OCI-LY3 (cell line): ENCODE measurements around the gene COLEC11.
"Not testable (repeated sequence)": the region's sequence is repeated elsewhere in the genome, so short reads cannot be mapped to it uniquely, and the experiment has no call there.

Experiments used
- H2AFZ ChIP-seq: fragments of 200-600, 300-600 bp; shearing (Covaris generic); 2 replicates; pipeline ENCODE4 v1.6.0; 2014; ENCODE audit warnings: antibody characterized with exemption, low read depth, low read length
- H3K27ac ChIP-seq: fragments of 200-600, 300-600 bp; sonication (generic); 2 replicates; pipeline ENCODE4 v1.5.1; 2014; ENCODE audit warnings: mild to moderate bottlenecking, low read length, moderate library complexity, mixed read lengths
- H3K27me3 ChIP-seq: fragments of 200-600, 300-600 bp; sonication (generic); 2 replicates; pipeline ENCODE4 v1.6.1; 2014; ENCODE audit warnings: low read depth, low read length, mixed read lengths
- H3K36me3 ChIP-seq: fragments of 200-600, 300-600 bp; sonication (generic); replicated peaks from 2 replicates; pipeline ENCODE3; 2014; ENCODE audit warnings: low read depth, low read length, mixed read lengths
- H3K4me1 ChIP-seq: fragments of 300-600, 200-600 bp; sonication (generic); 2 replicates; pipeline ENCODE4 v1.6.1; 2014; ENCODE audit warnings: low read length, mixed read lengths
- H3K4me2 ChIP-seq: fragments of 200-600, 300-600 bp; sonication (generic); 2 replicates; pipeline ENCODE4 v1.6.1; 2014; ENCODE audit warnings: low read length, mixed read lengths
- H3K4me3 ChIP-seq: fragments of 300-600, 200-600 bp; sonication (generic); 2 replicates; pipeline ENCODE4 v1.5.1; 2014; ENCODE audit warnings: antibody characterized with exemption, mild to moderate bottlenecking, low read length, moderate library complexity
- H3K79me2 ChIP-seq: fragments of 300-600, 200-600 bp; shearing (Covaris generic); 2 replicates; pipeline ENCODE4 v1.6.1; 2014; ENCODE audit warnings: mild to moderate bottlenecking, low read length, mixed read lengths
- H3K9ac ChIP-seq: fragments of 300-600, 200-600 bp; shearing (Covaris generic); 2 replicates; pipeline ENCODE4 v1.6.0; 2014; ENCODE audit warnings: mild to moderate bottlenecking, low read length, moderate library complexity
- H3K9me3 ChIP-seq: fragments of 200-600, 300-600 bp; shearing (Covaris generic); 2 replicates; pipeline ENCODE4 v1.6.1; 2014; ENCODE audit warnings: low read length, mixed read lengths; ENCODE audit not compliant: insufficient read depth
- H4K20me1 ChIP-seq: fragments of 200-600, 300-600 bp; sonication (generic); 2 replicates; pipeline ENCODE4 v1.6.1; 2016; ENCODE audit warnings: low read length, mixed read lengths; ENCODE audit not compliant: insufficient read depth
- EZH2phosphoT487 ChIP-seq: fragments of 200-600 bp; shearing (Covaris generic); IDR thresholded peaks from 2 replicates; pipeline ENCODE4 v1.6.1; 2018; ENCODE audit warnings: antibody characterized with exemption, mixed run types, low read depth
- TF ChIP-seq, protein P1 (sequence below): fragments of 200-600, 300-600 bp; sonication (generic); IDR thresholded peaks from 2 replicates; pipeline ENCODE4 v1.5.1; 2014; ENCODE audit warnings: antibody characterized with exemption, low read length, low read depth

COLEC11 gene

GRCh38 chr2:3606370-3607201 is 11.7 kb downstream of the COLEC11 start:
- H3K4me2 ChIP-seq, result no peak overlapping the region
- H3K79me2 ChIP-seq, result no peaks in the 10 kb centered on the region
- H3K9ac ChIP-seq, result no peak overlapping the region
- H3K36me3 ChIP-seq, result no peaks in the 10 kb centered on the region
- H4K20me1 ChIP-seq, result no peaks in the 10 kb centered on the region
- no peak for TF ChIP-seq EZH2phosphoT487
- TF ChIP-seq, protein P1, sequence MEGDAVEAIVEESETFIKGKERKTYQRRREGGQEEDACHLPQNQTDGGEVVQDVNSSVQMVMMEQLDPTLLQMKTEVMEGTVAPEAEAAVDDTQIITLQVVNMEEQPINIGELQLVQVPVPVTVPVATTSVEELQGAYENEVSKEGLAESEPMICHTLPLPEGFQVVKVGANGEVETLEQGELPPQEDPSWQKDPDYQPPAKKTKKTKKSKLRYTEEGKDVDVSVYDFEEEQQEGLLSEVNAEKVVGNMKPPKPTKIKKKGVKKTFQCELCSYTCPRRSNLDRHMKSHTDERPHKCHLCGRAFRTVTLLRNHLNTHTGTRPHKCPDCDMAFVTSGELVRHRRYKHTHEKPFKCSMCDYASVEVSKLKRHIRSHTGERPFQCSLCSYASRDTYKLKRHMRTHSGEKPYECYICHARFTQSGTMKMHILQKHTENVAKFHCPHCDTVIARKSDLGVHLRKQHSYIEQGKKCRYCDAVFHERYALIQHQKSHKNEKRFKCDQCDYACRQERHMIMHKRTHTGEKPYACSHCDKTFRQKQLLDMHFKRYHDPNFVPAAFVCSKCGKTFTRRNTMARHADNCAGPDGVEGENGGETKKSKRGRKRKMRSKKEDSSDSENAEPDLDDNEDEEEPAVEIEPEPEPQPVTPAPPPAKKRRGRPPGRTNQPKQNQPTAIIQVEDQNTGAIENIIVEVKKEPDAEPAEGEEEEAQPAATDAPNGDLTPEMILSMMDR, result no peak
- no peaks in the 10 kb centered on the region for H3K9me3 ChIP-seq
- H3K4me3 ChIP-seq, result no peak overlapping the region
- no peak overlapping the region for H2AFZ ChIP-seq
- no peaks in the 10 kb centered on the region for H3K27me3 ChIP-seq
- no peak overlapping the region for H3K27ac ChIP-seq
- H3K4me1 ChIP-seq, result peaks cover 24% of the 10 kb centered on the region

DNA sequence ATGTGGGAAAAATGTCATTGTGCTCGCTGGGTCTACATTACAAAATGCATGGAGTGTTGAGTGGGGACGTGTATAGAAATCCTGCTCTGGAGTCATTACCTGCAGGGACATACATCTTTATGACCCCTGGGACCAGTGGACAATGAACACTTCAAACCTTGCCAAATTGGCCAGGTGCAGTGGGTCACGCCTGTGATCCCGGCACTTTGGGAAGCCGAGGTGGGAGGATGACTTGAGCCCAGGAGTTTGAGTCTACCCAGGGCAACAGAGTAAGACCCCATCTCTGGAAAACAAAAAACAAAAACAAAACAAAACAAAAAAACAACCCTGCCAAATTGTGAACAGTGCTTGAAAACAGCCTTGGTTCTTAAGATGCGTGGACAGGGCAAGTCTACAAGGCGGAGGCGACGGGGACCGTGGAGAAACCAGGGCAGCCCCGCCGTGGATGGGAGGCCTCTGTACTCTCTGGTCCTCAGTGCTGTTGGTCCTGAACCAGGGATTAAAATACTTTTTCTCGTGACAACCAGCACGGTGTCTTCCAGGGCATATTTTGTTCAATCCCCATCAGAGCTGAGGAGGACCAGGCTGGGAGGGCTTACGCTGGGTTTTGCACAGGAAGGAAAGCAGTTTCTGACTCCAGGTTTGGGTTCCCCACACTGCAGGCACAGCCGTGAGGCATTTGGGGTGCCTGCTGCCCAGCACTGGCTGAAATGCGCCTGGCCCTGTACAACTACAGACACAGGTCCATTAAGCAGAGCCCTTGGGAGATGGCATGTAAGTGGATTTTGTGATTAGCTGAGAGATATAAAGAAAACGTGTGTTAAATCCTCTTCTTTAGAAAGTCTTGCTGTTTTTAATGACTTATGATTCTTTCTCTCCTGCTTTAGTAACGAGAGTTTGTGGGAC is 13.7 kb downstream of the COLEC11 start:
- TF ChIP-seq, protein P1, result no peak
- no peak for TF ChIP-seq EZH2phosphoT487
- Histone ChIP-seq H3K4me1 (peaks cover 24% of the 10 kb centered on the region), H3K27me3 (no peaks in the 10 kb centered on the region), H3K9ac (no peak overlapping the region; the same call in 1 of the 2 replicates), H3K79me2 (no peaks in the 10 kb centered on the region), H3K9me3 (no peaks in the 10 kb centered on the region), H2AFZ (peak overlapping the region; percentile 73), H3K4me3 (no peak overlapping the region), H3K36me3 (no peaks in the 10 kb centered on the region), H4K20me1 (no peaks in the 10 kb centered on the region), H3K4me2 (peak overlapping the region; percentile 51), H3K27ac (no peak overlapping the region)

DNA sequence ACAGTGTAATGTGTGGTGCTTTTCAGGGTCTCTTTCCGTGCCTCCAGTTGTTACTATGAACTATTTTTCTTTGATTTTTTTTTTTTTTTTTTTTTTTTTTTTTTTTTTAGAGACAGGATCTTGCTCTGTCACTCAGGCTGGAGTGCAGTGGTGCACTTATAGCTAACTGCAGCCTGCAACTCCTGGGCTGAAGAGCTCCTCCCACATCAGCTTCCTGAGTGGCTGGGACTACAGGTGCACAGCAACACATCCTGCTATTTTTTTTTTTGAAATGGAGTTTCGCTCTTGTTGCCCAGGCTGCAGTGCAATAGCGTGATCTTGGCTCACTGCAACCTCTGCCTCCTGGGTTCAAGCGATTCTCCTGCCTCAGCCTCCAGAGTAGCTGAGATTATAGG is 14.4 kb downstream of the COLEC11 start:
- not testable (repeated sequence) for H3K36me3 ChIP-seq, H3K27me3 ChIP-seq, H4K20me1 ChIP-seq, H3K79me2 ChIP-seq, H3K4me3 ChIP-seq, H3K27ac ChIP-seq, H3K9ac ChIP-seq, H3K9me3 ChIP-seq
- H3K4me2 ChIP-seq, result peak overlapping the region; percentile 51
- peaks cover 24% of the 10 kb centered on the region for H3K4me1 ChIP-seq
- peak overlapping the region; percentile 73 for H2AFZ ChIP-seq

GRCh38 chr2:3610415-3610814 is 15.5 kb downstream of the COLEC11 start:
- H4K20me1 ChIP-seq, result no peaks in the 10 kb centered on the region
- no peaks in the 10 kb centered on the region; the same call in 1 of the 2 replicates for H3K9me3 ChIP-seq
- H3K4me2 ChIP-seq, result no peak overlapping the region
- no peaks in the 10 kb centered on the region for H3K36me3 ChIP-seq
- no peak overlapping the region for H3K4me3 ChIP-seq
- H3K27ac ChIP-seq, result no peak overlapping the region
- H3K79me2 ChIP-seq, result no peaks in the 10 kb centered on the region
- TF ChIP-seq, protein P1, result no peak
- TF ChIP-seq EZH2phosphoT487, result no peak
- H2AFZ ChIP-seq, result no peak overlapping the region
- H3K27me3 ChIP-seq, result no peaks in the 10 kb centered on the region
- H3K9ac ChIP-seq, result no peak overlapping the region
- peaks cover 16% of the 10 kb centered on the region for H3K4me1 ChIP-seq
